BE2C (cell line): ENCODE measurements around the gene NFASC.

Experiments used
- DNase-seq: peaks from one replicate; pipeline ENCODE4 v3.0.0-alpha.2; 2020
- H3K27me3 ChIP-seq: fragments of 250-450 bp; sonication (Bioruptor Pico); 2 replicates; pipeline ENCODE4 v1.5.1; 2020; ENCODE audit warnings: mild to moderate bottlenecking
- H3K36me3 ChIP-seq: fragments of 250-450 bp; sonication (Bioruptor Pico); 2 replicates; pipeline ENCODE4 v1.5.1; 2020; ENCODE audit warnings: mild to moderate bottlenecking
- H3K4me1 ChIP-seq: fragments of 250-450 bp; sonication (Bioruptor Pico); 2 replicates; pipeline ENCODE4 v1.5.1; 2020
- H3K4me3 ChIP-seq: 2 replicates; pipeline ENCODE4 v1.5.1; 2011; ENCODE audit warnings: low read depth, low read length
- H3K9me3 ChIP-seq: fragments of 250-450 bp; sonication (Bioruptor Pico); 2 replicates; pipeline ENCODE4 v1.5.1; 2020
- CTCF ChIP-seq: IDR thresholded peaks from 2 replicates; pipeline ENCODE4 v1.5.1; 2012; ENCODE audit warnings: mild to moderate bottlenecking, low read depth, low read length

Gene NFASC

GRCh38 chr1:205025239-205025638 is 154.6 kb downstream of the NFASC start:
- TF ChIP-seq CTCF: no peak
- Histone ChIP-seq H3K36me3 (no peaks in the 10 kb centered on the region), H3K27me3 (no peaks in the 10 kb centered on the region; the same call in 1 of the 2 replicates), H3K4me1 (no peaks in the 10 kb centered on the region), H3K4me3 (no peak overlapping the region), H3K9me3 (no peaks in the 10 kb centered on the region)
- DNase-seq: no peak

- TF ChIP-seq CTCF: no peak
- no peaks in the 10 kb centered on the region for H3K36me3 ChIP-seq
- no peak for DNase-seq
- no peaks in the 10 kb centered on the region for H3K4me1 ChIP-seq
- H3K4me3 ChIP-seq: no peak overlapping the region
- no peaks in the 10 kb centered on the region for H3K9me3 ChIP-seq
- no peaks in the 10 kb centered on the region; the same call in 1 of the 2 replicates for H3K27me3 ChIP-seq
Measured at GRCh38 chr1:205026181-205026580, 155.5 kb downstream of the NFASC start.

GRCh38 chr1:205028390-205028789 is 157.7 kb downstream of the NFASC start:
- TF ChIP-seq CTCF: no peak
- Histone ChIP-seq H3K4me3 (no peak overlapping the region), H3K4me1 (no peaks in the 10 kb centered on the region), H3K27me3 (no peaks in the 10 kb centered on the region; the same call in 1 of the 2 replicates), H3K36me3 (no peaks in the 10 kb centered on the region), H3K9me3 (no peaks in the 10 kb centered on the region)
- no peak for DNase-seq

- no peaks in the 10 kb centered on the region for H3K9me3 ChIP-seq
- TF ChIP-seq CTCF: no peak
- no peaks in the 10 kb centered on the region for H3K4me1 ChIP-seq
- no peak for DNase-seq
- no peak overlapping the region for H3K4me3 ChIP-seq
- no peaks in the 10 kb centered on the region; the same call in 1 of the 2 replicates for H3K27me3 ChIP-seq
- H3K36me3 ChIP-seq: no peaks in the 10 kb centered on the region
Measured at GRCh38 chr1:205028924-205029323, 158.3 kb downstream of the NFASC start.

- no peak for DNase-seq
- no peaks in the 10 kb centered on the region; the same call in 1 of the 2 replicates for H3K27me3 ChIP-seq
- no peak overlapping the region for H3K4me3 ChIP-seq
- no peak for TF ChIP-seq CTCF
- no peaks in the 10 kb centered on the region for H3K36me3 ChIP-seq
- H3K9me3 ChIP-seq: no peaks in the 10 kb centered on the region
- no peaks in the 10 kb centered on the region for H3K4me1 ChIP-seq
Measured at GRCh38 chr1:205030241-205030640, 159.6 kb downstream of the NFASC start.

GRCh38 chr1:205030896-205031295 is 160.2 kb downstream of the NFASC start:
- no peaks in the 10 kb centered on the region for H3K9me3 ChIP-seq
- DNase-seq: no peak
- H3K27me3 ChIP-seq: no peaks in the 10 kb centered on the region; the same call in 1 of the 2 replicates
- H3K4me1 ChIP-seq: no peaks in the 10 kb centered on the region
- no peak overlapping the region for H3K4me3 ChIP-seq
- H3K36me3 ChIP-seq: no peaks in the 10 kb centered on the region
- no peak for TF ChIP-seq CTCF
